Fibroblast of lung (primary cell): Measurements from ENCODE around the gene AGAP9. TPM values are rescaled to one million over a fixed set of nuclear protein-coding genes. Genes with fewer than 3 reads are reported as not detected.
"Not testable (repeated sequence)": the region's sequence is repeated elsewhere in the genome, so short reads cannot be mapped to it uniquely, and the experiment has no call there.

ENCODE experiments used
- DNase-seq, 2 donors: peaks; one replicate each; pipeline versions ENCODE4 v3.0.0 to v3.0.0-alpha.2; 2010; ENCODE audit warnings: low read depth in 2 of 2
- H2AFZ ChIP-seq: 2 replicates; pipeline ENCODE4 v1.5.1; 2012; ENCODE audit warnings: low read length, control low read depth, inconsistent platforms
- H3K27ac ChIP-seq: 2 replicates; pipeline ENCODE4 v1.5.1; 2011; ENCODE audit warnings: low read length, control low read depth; ENCODE audit not compliant: insufficient read depth
- H3K27me3 ChIP-seq: 2 replicates; pipeline ENCODE4 v1.5.1; 2011; ENCODE audit warnings: mild to moderate bottlenecking, low read length; ENCODE audit not compliant: control insufficient read depth, insufficient read depth
- H3K36me3 ChIP-seq: 2 replicates; pipeline ENCODE4 v1.5.1; 2011; ENCODE audit warnings: low read length; ENCODE audit not compliant: control insufficient read depth, insufficient read depth
- H3K4me1 ChIP-seq: 2 replicates; pipeline ENCODE4 v1.5.1; 2011; ENCODE audit warnings: low read length; ENCODE audit not compliant: control insufficient read depth, insufficient read depth; ENCODE audit errors: extremely low read depth
- H3K4me2 ChIP-seq: 2 replicates; pipeline ENCODE4 v1.5.1; 2011; ENCODE audit warnings: low read length, control low read depth; ENCODE audit not compliant: insufficient read depth; ENCODE audit errors: extremely low read depth
- H3K4me3 ChIP-seq, 4 experiments: fragments of 200-600 bp in 1 of 4; sonication (generic) in 1 of 4; replicated peaks in 1 of 4; 2 replicates each; pipeline ENCODE4 v1.5.1; 2011 to 2016; ENCODE audit warnings: low read length in 4 of 4, low read depth in 3 of 4, mild to moderate bottlenecking in 3 of 4, control low read depth in 2 of 4, inconsistent platforms in 1 of 4, mixed read lengths in 1 of 4; ENCODE audit not compliant: insufficient read depth in 1 of 4; ENCODE audit errors: control extremely low read depth in 1 of 4
- H3K79me2 ChIP-seq: 2 replicates; pipeline ENCODE4 v1.5.1; 2012; ENCODE audit warnings: mild to moderate bottlenecking, low read length, inconsistent platforms; ENCODE audit not compliant: control insufficient read depth, insufficient read depth
- H3K9ac ChIP-seq: 2 replicates; pipeline ENCODE4 v1.5.1; 2011; ENCODE audit warnings: mild to moderate bottlenecking, low read length, control low read depth; ENCODE audit not compliant: insufficient read depth
- H3K9me3 ChIP-seq: 2 replicates; pipeline ENCODE4 v1.5.1; 2012; ENCODE audit warnings: low read depth, low read length; ENCODE audit not compliant: control insufficient read depth, insufficient read depth
- H4K20me1 ChIP-seq: 2 replicates; pipeline ENCODE4 v1.5.1; 2011; ENCODE audit warnings: low read length; ENCODE audit not compliant: control insufficient read depth, insufficient read depth; ENCODE audit errors: extremely low read depth
- polyA plus RNA-seq, 2 donors: library from polyadenylated mRNA; depleted of rRNA in 1 of 2; stranded (reverse) in 1 of 2; unstranded in 1 of 2; fragments of >200 nt; gene quantifications; 2 replicates each; pipeline ENCODE4 v1.2.1, GENCODE V29; 2011 to 2012; ENCODE audit warnings: missing spikeins in 1 of 2
- total RNA-seq: library from RNA; depleted of rRNA; stranded (reverse); fragments of >200 nt; gene quantifications from 2 replicates; pipeline ENCODE4 v1.2.1, GENCODE V29; 2014
- TF ChIP-seq, protein P1 (sequence below), 2 donors: IDR thresholded peaks in 1 of 2; conservative IDR thresholded peaks in 1 of 2; 1 replicate in 1 of 2; 2 replicates in 1 of 2; pipeline ENCODE4 v1.5.1; 2011 to 2012; ENCODE audit warnings: low read length in 2 of 2, control low read depth in 1 of 2, inconsistent platforms in 1 of 2, low read depth in 1 of 2, mild to moderate bottlenecking in 1 of 2

AGAP9 gene
- total and polyA plus RNA-seq, 2 donors (not counting 1 experiment from before 2014, with no cell fraction given): 2.8 to 3.2 TPM

DNA sequence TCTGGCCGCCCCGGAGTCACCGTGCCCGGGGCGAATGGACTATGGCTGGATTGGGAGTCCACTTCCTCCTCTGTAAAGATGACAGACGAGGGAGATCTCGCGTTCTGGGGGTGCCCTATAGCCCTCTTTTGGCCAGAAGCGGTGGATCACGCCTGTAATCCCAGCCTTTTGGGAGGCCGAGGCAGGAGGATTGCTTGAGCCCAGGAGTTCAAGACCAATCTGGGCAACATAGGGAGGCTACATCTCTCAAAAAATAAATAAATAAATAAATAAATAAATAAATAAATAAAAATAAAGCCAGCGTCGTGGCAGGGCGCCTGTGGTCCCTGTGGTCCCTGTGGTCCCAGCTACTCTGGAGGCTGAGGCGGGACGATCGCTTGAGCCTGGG lies 30.4 kb upstream of the AGAP9 start:
- Histone ChIP-seq H3K4me3 (peak overlapping the region in 3 of 4 experiments; percentile 40 to 80 (median 58)), H3K9ac (peak overlapping the region; percentile 55), H2AFZ (peak overlapping the region; percentile 62), H3K27ac (peak overlapping the region; percentile 91)
- peak; percentile 5 to 17 for DNase-seq
- not testable (repeated sequence) for H3K27me3 ChIP-seq, H3K4me1 ChIP-seq, H3K9me3 ChIP-seq, H3K79me2 ChIP-seq, H3K4me2 ChIP-seq, H4K20me1 ChIP-seq, H3K36me3 ChIP-seq

DNA sequence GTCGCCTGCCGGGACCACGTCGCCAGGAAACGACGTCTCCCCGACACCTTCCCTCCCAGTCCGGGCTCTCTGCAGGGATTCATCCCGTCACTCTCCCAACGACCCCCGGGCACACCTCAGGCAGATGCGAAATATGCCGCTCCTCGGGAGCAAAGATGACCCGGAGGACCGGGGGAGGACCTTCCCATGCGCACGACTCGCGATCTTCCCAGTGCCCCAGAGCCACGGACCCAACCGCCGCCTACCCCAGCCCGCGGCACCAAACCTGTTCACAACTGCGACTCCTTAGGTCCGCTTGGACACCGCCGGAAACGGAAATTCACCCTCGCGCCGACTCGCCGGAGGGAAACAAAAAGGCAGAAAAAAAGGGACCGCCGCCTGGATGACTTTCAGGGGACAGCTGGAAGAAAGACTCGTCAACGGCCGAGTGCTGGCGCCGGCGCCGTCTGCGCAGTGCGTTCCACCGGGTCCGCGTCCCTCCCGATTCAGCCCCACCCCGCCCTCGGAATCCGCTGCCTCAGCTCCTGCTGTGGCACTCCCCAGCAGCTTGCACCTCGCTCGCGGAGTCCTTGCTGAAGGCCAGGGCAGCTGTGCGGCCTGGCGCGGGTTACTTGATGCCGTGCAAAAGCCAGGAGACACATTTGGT lies 29.9 kb upstream of the AGAP9 start:
- peak overlapping the region; percentile 23 for H3K4me2 ChIP-seq
- not testable (repeated sequence) for H3K27me3 ChIP-seq, H3K9me3 ChIP-seq, H3K4me1 ChIP-seq, H3K36me3 ChIP-seq, H4K20me1 ChIP-seq, H3K79me2 ChIP-seq
- peak overlapping the region; percentile 91 for H3K27ac ChIP-seq
- peak; percentile 69 to 88 for DNase-seq
- H2AFZ ChIP-seq: peak overlapping the region; percentile 88
- H3K4me3 ChIP-seq: peak overlapping the region; percentile 44 to 80 (median 67)
- H3K9ac ChIP-seq: peak overlapping the region; percentile 64

GRCh38 chr10:47552719-47553118 lies 29.3 kb upstream of the AGAP9 start:
- H3K27me3 ChIP-seq, H4K20me1 ChIP-seq, H3K36me3 ChIP-seq, H3K9me3 ChIP-seq, H3K79me2 ChIP-seq, H3K4me2 ChIP-seq, H2AFZ ChIP-seq, H3K4me1 ChIP-seq: not testable (repeated sequence)
- TF ChIP-seq, protein P1, sequence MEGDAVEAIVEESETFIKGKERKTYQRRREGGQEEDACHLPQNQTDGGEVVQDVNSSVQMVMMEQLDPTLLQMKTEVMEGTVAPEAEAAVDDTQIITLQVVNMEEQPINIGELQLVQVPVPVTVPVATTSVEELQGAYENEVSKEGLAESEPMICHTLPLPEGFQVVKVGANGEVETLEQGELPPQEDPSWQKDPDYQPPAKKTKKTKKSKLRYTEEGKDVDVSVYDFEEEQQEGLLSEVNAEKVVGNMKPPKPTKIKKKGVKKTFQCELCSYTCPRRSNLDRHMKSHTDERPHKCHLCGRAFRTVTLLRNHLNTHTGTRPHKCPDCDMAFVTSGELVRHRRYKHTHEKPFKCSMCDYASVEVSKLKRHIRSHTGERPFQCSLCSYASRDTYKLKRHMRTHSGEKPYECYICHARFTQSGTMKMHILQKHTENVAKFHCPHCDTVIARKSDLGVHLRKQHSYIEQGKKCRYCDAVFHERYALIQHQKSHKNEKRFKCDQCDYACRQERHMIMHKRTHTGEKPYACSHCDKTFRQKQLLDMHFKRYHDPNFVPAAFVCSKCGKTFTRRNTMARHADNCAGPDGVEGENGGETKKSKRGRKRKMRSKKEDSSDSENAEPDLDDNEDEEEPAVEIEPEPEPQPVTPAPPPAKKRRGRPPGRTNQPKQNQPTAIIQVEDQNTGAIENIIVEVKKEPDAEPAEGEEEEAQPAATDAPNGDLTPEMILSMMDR (conservative IDR thresholded peaks at IDR 0.05 in 1 of 2, IDR thresholded peaks at IDR 0.05 in 1 of 2; ENCODE audit: low read depth in 1 of 2, low read length in 2 of 2): peak; percentile 12 to 21
- Histone ChIP-seq H3K4me3 (peak overlapping the region; percentile 44 to 80 (median 67)), H3K27ac (peak overlapping the region; percentile 91), H3K9ac (peak overlapping the region; percentile 64)
- DNase-seq: peak; percentile 77 to 79

DNA sequence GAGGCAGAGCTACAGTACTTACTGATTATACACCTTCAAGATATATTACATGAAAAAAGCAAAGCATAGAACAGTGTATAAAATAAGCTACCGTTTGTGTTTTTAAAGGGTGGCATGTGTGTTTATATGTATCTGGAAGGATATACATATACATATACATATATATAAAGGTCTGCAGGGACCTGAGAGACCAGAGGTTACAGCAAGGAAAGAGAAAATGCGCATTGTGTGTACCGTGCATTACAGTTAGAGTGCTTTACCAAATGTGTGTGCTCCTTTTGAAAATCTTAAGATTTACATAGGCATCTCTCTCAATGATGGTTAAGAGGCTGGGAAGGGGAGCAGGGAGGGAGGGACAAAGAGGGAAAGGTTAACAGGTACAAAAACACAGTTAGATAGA lies 23.8 kb upstream of the AGAP9 start:
- H3K27me3 ChIP-seq, H3K79me2 ChIP-seq, H3K4me3 ChIP-seq, H3K9ac ChIP-seq, H2AFZ ChIP-seq, H3K4me2 ChIP-seq, DNase-seq, H3K9me3 ChIP-seq, H3K4me1 ChIP-seq, H3K27ac ChIP-seq, H3K36me3 ChIP-seq, H4K20me1 ChIP-seq: not testable (repeated sequence)

DNA sequence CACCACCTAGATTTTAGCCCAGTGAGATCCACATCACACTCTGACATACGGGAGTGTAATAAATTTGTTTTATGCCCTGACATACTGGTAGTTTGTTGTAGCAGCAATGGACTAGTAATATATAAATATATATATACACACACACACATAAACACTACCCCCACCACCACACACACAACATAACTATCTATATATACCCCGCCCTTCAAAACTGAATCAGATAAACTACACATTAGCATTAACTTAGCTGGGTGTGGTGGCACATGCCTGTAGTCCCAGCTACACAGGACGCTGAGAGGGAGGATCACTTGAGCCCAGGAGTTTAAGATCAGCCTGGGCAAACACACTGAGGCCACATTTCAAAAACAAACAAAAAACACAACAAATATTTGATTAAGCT lies 13.0 kb upstream of the AGAP9 start:
- not testable (repeated sequence) for H2AFZ ChIP-seq, H3K36me3 ChIP-seq, H3K79me2 ChIP-seq, H4K20me1 ChIP-seq, H3K27me3 ChIP-seq, H3K9me3 ChIP-seq, H3K4me2 ChIP-seq, H3K4me3 ChIP-seq, H3K4me1 ChIP-seq, H3K9ac ChIP-seq, H3K27ac ChIP-seq, DNase-seq

DNA sequence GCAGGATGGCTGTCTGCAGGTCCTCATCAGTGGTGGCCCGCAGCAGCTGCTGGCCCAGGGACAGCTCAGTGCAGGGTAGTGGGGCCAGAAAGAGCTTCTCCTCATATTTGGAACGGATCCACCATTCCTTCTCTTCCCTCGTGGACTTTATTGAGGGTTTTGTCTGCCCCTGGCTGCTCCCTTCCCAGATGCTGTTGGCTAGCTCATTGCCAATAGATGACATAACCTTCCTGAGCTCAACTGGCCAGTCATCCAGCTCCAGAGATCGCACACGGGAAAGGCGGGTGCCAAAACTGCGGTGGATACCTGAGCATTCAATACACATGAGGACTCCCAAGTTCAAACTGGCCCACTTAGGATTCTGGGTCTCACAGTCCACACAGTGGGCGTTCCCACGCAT lies 21.1 kb downstream of the AGAP9 start:
- H3K4me3 ChIP-seq, DNase-seq, H3K9ac ChIP-seq, H3K27ac ChIP-seq, H3K9me3 ChIP-seq, H3K36me3 ChIP-seq, H4K20me1 ChIP-seq, H3K79me2 ChIP-seq, H2AFZ ChIP-seq, H3K27me3 ChIP-seq, H3K4me1 ChIP-seq, H3K4me2 ChIP-seq: not testable (repeated sequence)
